Ramos (cell line): ENCODE data around the gene KANK4.
"Not testable (repeated sequence)": the region's sequence is repeated elsewhere in the genome, so short reads cannot be mapped to it uniquely, and the experiment has no call there.

ENCODE experiments used
- in situ Hi-C: fragments of 300-500 bp; cut with MboI; formaldehyde crosslinking; loops from one replicate; pipeline ENCODE4 v1.14.3; 2022; ENCODE audit warnings: low sequenced_read_pairs; ENCODE audit not compliant: unreplicated experiment

Gene KANK4

DNA sequence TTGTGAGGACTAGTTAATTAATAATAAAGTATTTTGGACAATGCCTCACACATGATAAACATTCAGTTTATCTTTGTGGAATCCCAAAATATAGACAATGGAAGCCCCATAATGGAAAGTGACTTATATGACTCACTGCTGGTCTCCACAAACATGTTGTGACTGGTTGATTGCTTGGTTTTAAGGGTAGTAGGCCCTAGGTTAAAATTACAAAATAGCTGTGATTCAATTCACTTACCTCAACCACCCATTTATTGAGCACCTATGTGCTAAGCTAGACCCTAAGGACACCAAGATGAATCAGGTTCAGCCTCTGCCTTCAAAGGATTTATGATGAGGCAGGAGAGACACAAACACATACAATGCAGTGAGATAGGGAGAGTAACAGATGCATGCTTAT is 42.4 kb downstream of the KANK4 start:
- in situ Hi-C loops = no loop called here

- in situ Hi-C loops = no loop called here
Observed at GRCh38 chr1:62274496-62275485, 44.4 kb downstream of the KANK4 start.

DNA sequence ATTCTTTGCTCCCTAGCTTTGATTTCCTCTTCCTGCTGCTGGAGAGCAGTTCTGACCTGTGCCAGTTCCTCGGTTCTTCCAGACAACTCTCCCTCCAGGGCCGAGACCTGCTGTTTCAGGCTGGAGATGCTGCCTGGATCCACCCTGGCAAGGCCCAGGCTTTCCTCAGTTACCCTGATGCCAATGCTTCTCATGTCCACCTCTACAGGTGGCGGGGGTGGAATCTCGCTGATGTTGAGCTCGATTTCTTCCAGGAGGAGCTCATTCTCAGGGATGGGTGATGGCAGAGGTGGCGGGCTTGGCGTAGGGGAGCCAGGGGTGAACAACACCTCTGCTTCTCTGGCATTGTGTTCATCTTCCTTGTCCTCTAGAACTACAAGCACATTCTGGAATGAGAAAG is 45.3 kb downstream of the KANK4 start:
- in situ Hi-C loops = no loop called here

GRCh38 chr1:62271948-62272728 is 47.1 kb downstream of the KANK4 start:
- in situ Hi-C loops = no loop called here

GRCh38 chr1:62271134-62271533 is 48.1 kb downstream of the KANK4 start:
- in situ Hi-C loops = no loop called here

DNA sequence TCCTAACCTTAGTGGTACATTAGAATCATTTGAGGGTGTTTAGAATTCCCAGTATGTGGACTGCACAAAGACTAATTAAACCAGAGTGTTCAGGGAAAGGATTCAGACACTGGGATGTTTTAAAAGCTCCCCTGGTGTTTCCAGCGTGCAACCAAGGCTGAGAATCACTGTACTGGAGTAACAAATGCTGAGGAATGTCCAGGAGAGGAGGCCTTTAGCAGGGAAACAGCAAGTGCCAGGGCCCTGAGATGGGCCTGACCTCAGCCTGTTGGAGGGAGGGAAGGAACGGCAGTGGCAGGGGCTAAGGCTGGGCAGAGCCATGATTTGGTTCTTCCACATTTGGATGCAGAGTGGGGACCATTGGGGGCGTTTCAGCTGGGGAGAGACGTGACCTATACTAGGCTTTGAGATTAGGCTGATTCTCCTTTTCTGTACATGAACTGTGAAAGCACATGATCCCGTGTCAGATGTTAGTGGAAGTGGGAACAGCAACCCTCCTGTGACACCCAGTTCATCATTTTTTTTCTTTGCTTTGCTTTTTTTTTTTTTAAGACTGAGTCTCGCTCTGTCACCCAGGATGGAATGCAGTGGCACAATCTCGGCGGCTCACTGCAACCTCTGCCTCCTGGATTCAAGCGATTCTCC is 49.3 kb downstream of the KANK4 start:
- in situ Hi-C loops = no loop called here

DNA sequence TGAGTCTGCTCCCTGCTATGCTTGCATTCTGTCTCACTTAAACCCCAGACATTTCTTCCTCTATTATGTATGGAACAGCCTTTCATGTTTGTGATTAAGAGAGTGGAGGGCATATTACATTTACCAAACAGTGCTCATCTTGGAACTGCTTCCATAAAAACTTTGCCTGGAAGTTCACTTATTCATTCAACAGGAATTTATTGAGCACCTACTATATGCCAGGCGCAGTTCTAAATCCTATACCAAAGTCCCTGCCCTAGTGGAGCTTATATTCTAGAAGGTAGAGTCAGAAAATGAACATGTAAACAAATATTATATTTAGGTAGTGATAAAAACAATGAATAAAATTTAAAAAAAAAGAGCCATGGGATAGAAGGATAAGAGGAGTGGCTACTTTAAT is 49.8 kb downstream of the KANK4 start:
- in situ Hi-C loops = no loop called here

DNA sequence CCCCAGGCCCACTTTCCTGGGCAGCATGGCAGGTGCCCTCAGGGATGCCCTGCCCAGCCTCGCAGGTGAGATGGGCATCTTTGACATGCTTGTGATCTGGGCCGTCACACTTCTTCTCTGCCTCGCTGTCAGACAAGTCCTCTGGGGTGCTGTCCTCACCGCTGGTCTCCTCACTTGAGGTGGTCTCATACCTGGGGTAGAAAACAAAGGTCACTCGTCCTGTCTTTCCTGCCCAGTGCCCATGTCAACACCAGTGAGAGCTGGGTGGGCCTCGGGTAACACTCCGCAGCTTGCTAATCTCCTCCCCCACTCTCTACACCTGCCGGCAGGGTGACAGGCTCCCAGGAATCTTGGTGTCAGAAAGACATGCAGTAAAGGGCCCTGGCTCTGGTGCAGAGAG is 50.9 kb downstream of the KANK4 start:
- in situ Hi-C loops = no loop called here

DNA sequence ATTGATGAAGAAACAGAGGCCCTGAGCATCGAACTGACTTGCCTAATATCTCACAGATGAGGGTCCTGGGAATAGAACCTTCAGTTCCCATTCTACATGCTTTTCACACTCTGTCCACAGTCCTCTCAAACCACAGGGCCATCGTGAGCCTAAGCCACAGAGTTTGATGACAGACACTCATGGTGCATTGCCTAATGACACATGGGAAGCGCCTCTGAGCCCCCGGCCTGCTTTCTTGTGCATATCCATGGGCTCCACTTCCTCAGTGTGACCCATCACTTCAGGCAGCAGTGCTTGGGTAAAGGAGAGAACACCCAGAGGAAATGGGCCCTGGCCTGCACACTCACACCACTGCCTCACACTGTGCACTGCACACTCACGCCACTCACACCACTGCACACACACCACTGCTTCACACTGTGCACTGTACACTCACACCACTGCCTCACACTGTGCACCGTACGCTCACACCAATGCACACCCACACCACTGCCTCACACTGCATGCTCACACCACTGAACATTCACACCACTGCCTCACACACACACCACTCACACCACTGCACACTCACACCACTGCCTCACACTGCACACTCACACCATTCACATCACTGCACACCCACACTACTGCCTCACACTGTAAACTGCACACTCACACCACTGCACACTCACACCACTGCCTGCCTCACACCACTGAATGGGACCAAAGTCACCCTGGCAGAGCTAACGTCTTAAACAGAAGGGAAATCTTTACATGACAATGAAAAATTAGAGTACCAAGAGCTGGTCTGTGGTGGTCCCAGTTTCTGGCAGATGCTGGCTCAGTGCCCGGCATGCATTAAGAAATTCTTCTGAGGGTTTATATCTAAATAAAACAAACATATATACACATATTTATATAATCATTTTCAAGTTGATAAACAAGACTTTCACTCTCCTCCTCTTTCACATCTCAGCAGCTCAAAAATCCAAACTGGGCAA is 53.0 kb downstream of the KANK4 start:
- in situ Hi-C loops = no loop called here

DNA sequence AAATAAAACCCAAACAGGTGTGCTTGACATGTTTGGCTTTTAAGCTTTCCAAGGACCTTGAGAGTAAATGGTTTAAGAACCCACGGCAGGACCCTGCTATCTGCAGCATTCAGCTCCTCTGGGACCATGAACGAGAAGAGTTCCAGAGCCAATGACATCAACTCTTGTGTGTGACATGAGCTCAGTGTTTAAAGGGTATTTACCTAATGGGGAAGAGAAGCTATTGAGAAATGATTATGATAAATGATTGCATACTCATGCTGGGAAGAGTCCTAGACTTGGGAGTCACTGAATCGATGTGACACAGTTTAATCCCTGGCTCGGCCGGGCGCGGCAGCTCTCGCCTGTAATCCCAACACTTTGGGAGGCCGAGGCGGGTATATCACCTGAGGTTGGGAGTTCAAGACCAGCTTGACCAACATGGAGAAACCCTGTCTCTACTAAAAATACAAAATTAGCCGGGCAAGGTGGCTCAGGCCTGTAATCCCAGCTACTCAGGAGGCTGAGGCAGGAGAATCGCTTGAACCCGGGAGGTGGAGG is 55.4 kb downstream of the KANK4 start:
- in situ Hi-C loops = no loop called here

GRCh38 chr1:62263006-62263813 is 56.0 kb downstream of the KANK4 start:
- in situ Hi-C loops = no loop called here

GRCh38 chr1:62260688-62261087 is 58.5 kb downstream of the KANK4 start:
- in situ Hi-C loops = no loop called here

DNA sequence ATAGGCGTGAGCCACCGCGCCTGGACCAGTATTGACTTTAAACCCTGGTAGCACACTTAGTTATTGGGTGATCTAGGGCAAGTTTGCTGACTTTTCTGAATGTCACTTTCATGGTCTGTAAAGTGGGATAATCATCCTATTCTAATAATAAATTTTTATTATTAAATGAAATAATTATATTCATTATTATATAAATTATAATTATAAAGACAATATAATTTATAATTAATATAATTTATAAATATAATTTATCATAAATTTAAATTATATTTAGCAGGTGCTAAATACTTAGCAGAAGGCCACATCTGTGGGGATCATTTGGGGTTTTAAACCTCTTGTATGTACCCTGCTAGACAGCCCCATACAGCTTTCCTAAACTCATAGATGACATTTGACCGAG is 59.7 kb downstream of the KANK4 start:
- in situ Hi-C loops = no loop called here

- in situ Hi-C loops = no loop called here
Observed at GRCh38 chr1:62250126-62250726, 69.0 kb downstream of the KANK4 start.

DNA sequence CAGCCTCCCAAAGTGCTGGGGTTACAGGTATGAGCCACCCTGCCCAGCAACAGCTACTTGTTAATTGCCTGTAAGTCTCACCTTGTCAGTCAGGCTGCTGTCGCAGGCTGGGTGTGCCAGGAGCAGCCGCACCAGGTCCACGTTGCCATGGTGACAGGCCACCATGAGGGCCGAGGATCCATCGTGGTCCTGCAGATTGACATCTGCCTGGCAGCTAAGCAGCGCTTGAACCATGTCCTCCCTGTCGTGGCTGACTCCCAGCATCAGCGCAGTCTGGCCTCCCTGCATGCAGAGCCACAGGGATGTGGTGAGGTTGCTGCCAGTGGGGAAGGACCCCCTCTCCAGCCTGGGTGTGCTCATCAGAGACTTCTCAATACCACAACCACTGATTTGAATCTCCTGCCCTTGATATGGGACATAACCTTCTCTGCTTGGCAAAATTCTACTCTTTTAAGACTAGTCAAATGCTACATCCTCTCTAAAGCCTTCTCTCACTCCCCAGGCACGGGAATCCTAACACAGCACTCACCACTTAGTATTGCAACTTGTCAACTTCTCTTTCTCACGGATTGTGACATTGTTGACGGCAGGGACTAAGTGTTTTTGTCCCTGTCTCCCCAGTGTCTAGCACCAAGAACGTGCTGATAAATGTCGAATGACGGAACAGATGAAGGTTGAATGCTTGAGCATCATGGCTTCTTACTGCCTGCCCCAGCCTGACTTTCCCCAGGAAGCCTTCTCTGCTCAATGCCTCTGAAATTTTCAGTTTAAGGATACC is 71.7 kb downstream of the KANK4 start:
- in situ Hi-C loops = no loop called here

DNA sequence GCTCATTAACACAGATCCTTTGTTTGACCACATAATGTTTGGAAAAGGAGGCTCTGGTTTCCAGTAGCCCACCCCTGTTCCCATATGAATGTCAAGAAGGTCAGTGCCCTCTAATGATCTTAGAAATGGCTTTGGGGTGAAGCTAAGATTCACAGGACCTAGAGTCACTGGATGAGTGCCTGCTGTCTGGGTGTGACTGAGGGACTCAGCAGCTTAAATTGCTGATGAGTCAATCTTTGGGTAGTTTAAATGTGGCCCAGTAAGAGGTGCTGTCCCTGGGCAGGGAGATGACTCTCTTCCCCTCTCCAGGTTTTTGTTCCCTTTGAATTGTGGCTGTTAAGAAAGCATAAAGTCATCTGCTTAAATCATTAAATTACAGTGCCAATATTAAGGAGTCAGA is 74.0 kb downstream of the KANK4 start:
- in situ Hi-C loops = no loop called here

DNA sequence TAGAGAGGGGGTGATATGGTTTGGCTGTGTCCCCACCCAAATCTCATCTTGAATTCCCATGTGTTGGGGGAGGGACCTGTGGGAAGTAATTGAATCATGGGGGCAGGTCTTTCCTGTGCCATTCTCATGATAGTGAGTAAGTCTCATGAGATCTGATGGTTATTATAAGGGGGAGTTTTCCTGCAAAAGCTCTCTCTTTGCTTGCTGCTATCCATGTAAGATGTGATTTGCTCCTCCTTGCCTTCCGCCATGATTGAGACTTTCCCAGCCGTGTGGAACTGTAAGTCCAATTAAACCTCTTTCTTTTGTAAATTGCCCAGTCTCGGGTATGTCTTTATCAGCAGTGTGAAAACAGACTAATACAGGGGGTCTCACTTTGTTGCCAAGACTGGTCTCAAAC is 74.9 kb downstream of the KANK4 start:
- in situ Hi-C loops = not testable (repeated sequence)
